Tibial artery (tissue), 4 donors: ENCODE measurements around the gene THSD7A.

Source experiments
- DNase-seq, 2 donors: peaks; one replicate each; pipeline ENCODE4 v3.0.0-alpha.2; 2019
- H3K27ac ChIP-seq, 2 donors: fragments of 200-600 bp; sonication (generic) in 1 of 2; 1 replicate in 1 of 2; 2 replicates in 1 of 2; pipeline ENCODE4 v1.5.1; 2018 to 2019; ENCODE audit warnings: mild to moderate bottlenecking in 1 of 2
- H3K27me3 ChIP-seq, 2 donors: fragments of 200-600 bp; sonication (generic) in 1 of 2; one replicate each; pipeline versions ENCODE4 v1.5.1 to v1.6.0; 2016 to 2019
- H3K36me3 ChIP-seq, 3 donors: fragments of 200-600 bp; sonication (generic) in 2 of 3; one replicate each; pipeline ENCODE4 v1.5.1; 2016 to 2019; ENCODE audit warnings: mild to moderate bottlenecking in 2 of 3
- H3K4me1 ChIP-seq, 4 donors: fragments of 200-600 bp; sonication (generic) in 2 of 4; 1 replicate in 3 of 4; 2 replicates in 1 of 4; pipeline ENCODE4 v1.5.1; 2016 to 2019
- H3K4me3 ChIP-seq, 2 donors: fragments of 200-600 bp; sonication (generic) in 1 of 2; 1 replicate in 1 of 2; 2 replicates in 1 of 2; pipeline ENCODE4 v1.5.1; 2018 to 2019; ENCODE audit warnings: mild to moderate bottlenecking in 2 of 2
- H3K9me3 ChIP-seq, 3 donors: fragments of 200-600 bp; sonication (generic) in 1 of 3; one replicate each; pipeline ENCODE4 v1.5.1; 2016 to 2019
- CTCF ChIP-seq, 2 experiments: fragments of 200-600 bp in 1 of 2; fragments of 450-650 bp in 1 of 2; IDR thresholded peaks; one replicate each; pipeline ENCODE4 v1.5.1; 2017 to 2019; ENCODE audit warnings: antibody characterized with exemption in 2 of 2, mild to moderate bottlenecking in 1 of 2, moderate library complexity in 1 of 2
- intact Hi-C: fragments of 100-400 bp; cut with DNase I; formaldehyde crosslinking; loops from one replicate; pipeline ENCODE4 v1.15.0; 2023; ENCODE audit warnings: low total_unique reads

The THSD7A gene

GRCh38 chr7:11570205-11570604, 261.8 kb downstream of the THSD7A start:
- intact Hi-C loops, result no loop called here

GRCh38 chr7:11567571-11567970, 264.4 kb downstream of the THSD7A start:
- Histone ChIP-seq H3K27me3 (no peaks in the 10 kb centered on the region), H3K27ac (no peak overlapping the region), H3K9me3 (no peaks in the 10 kb centered on the region), H3K4me1 (no peaks in the 10 kb centered on the region), H3K36me3 (no peaks in the 10 kb centered on the region), H3K4me3 (no peak overlapping the region)
- no peak for DNase-seq
- intact Hi-C loops, result no loop called here
- TF ChIP-seq CTCF (IDR thresholded peaks at IDR 0.05), result no peak

More at GRCh38 chr7:11570205-11570604, 261.8 kb downstream of the THSD7A start:
- DNase-seq, result no peak
- H3K4me1 ChIP-seq, result no peaks in the 10 kb centered on the region
- TF ChIP-seq CTCF (IDR thresholded peaks at IDR 0.05), result no peak
- H3K36me3 ChIP-seq, result no peaks in the 10 kb centered on the region
- no peaks in the 10 kb centered on the region for H3K27me3 ChIP-seq
- no peaks in the 10 kb centered on the region for H3K9me3 ChIP-seq
- no peak overlapping the region for H3K4me3 ChIP-seq
- no peak overlapping the region for H3K27ac ChIP-seq

DNA sequence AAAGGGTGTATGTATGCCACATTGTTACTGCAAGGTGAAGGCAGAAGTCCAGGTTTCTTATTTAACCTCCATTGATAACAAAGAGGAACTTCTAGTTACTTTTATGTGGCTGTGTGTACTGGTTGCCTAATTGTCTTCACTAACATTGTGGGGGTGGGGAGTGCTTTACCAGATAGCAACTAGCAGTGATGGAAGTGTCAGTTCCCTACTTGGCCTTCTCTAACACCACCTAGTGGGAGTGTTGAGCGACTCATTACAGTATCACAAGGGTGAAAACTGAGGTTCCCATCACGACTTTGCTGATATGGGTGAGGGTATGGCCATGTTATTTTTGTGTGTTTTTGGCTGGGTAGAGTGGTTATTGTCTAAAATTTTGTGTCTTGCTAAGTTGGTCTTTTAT, 274.4 kb downstream of the THSD7A start:
- intact Hi-C loops, result no loop called here
- H3K4me3 ChIP-seq, result no peak overlapping the region
- no peaks in the 10 kb centered on the region for H3K4me1 ChIP-seq
- H3K9me3 ChIP-seq, result no peaks in the 10 kb centered on the region
- H3K36me3 ChIP-seq, result no peaks in the 10 kb centered on the region
- no peak for TF ChIP-seq CTCF (IDR thresholded peaks at IDR 0.05)
- no peaks in the 10 kb centered on the region for H3K27me3 ChIP-seq
- H3K27ac ChIP-seq, result no peak overlapping the region
- DNase-seq, result peak in 1 of 2 donors; percentile 27

- H3K4me1 ChIP-seq, result no peaks in the 10 kb centered on the region
- H3K4me3 ChIP-seq, result no peak overlapping the region
- DNase-seq, result no peak
- no peaks in the 10 kb centered on the region for H3K27me3 ChIP-seq
- no peak overlapping the region for H3K27ac ChIP-seq
- intact Hi-C loops, result no loop called here
- no peaks in the 10 kb centered on the region for H3K36me3 ChIP-seq
- no peak for TF ChIP-seq CTCF (IDR thresholded peaks at IDR 0.05)
- no peaks in the 10 kb centered on the region for H3K9me3 ChIP-seq
These were observed 279.2 kb downstream of the THSD7A start for GRCh38 chr7:11552676-11553296.

GRCh38 chr7:11551470-11551869, 280.5 kb downstream of the THSD7A start:
- Histone ChIP-seq H3K9me3 (no peaks in the 10 kb centered on the region), H3K4me3 (no peak overlapping the region), H3K36me3 (no peaks in the 10 kb centered on the region), H3K27ac (no peak overlapping the region), H3K4me1 (no peaks in the 10 kb centered on the region), H3K27me3 (no peaks in the 10 kb centered on the region)
- intact Hi-C loops, result no loop called here
- no peak for TF ChIP-seq CTCF (IDR thresholded peaks at IDR 0.05)
- DNase-seq, result no peak

DNA sequence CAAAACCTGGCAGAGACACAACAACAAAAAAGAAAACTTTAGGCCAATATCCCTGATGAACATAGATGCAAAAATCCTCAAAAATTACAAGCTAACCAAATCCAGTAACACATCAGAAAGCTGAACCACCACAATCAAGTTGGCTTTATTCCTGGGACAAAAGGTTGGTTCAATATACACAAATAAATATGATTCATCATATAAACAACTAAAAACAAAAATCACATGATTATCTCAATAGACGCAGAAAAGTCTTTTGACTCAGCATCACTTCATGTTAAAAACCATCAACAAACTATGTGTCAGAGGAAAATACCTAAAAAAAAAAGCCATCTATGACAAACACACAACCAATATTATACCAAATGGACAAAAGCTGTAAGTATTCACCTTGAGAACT, 283.5 kb downstream of the THSD7A start:
- intact Hi-C loops, result no loop called here
- Histone ChIP-seq H3K27me3 (no peaks in the 10 kb centered on the region), H3K36me3 (no peaks in the 10 kb centered on the region), H3K4me3 (no peak overlapping the region), H3K4me1 (no peaks in the 10 kb centered on the region), H3K27ac (no peak overlapping the region), H3K9me3 (no peaks in the 10 kb centered on the region)
- TF ChIP-seq CTCF (IDR thresholded peaks at IDR 0.05), result no peak
- DNase-seq, result no peak
